Measurements from ENCODE around the gene PCK2.

DNA sequence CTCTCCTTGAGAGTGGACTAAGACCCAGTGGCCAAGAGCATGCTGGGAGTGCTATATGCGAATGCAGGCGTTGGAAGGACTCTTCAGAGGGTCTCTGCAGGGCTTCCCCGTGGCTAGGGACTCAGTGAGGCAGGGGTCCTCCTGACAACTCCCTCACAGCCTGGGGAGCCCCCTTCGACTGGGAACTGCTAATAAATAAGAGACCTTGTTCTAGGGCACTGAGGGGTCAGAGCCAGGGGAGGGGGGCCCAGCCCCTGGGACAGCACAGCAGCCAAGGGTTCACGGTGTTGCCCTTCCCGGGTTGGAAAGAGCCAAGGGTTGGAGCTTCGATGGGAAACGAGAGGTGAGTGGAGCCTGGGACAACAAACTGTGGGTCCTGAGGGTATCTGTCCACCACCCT is 28.7 kb upstream of the PCK2 start:
- TF ChIP-seq, protein P1, sequence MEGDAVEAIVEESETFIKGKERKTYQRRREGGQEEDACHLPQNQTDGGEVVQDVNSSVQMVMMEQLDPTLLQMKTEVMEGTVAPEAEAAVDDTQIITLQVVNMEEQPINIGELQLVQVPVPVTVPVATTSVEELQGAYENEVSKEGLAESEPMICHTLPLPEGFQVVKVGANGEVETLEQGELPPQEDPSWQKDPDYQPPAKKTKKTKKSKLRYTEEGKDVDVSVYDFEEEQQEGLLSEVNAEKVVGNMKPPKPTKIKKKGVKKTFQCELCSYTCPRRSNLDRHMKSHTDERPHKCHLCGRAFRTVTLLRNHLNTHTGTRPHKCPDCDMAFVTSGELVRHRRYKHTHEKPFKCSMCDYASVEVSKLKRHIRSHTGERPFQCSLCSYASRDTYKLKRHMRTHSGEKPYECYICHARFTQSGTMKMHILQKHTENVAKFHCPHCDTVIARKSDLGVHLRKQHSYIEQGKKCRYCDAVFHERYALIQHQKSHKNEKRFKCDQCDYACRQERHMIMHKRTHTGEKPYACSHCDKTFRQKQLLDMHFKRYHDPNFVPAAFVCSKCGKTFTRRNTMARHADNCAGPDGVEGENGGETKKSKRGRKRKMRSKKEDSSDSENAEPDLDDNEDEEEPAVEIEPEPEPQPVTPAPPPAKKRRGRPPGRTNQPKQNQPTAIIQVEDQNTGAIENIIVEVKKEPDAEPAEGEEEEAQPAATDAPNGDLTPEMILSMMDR (IDR thresholded peaks at IDR 0.05; ENCODE audit: extremely low read depth in 1 of 2, insufficient read depth in 1 of 2, low read depth in 1 of 2, low read length in 2 of 2): no peak
- TF ChIP-seq EZH2 (IDR thresholded peaks at IDR 0.05; ENCODE audit: borderline replicate concordance, low read depth, low read length, severe bottlenecking): no peak
- no peak for TF ChIP-seq POLR2A (IDR thresholded peaks at IDR 0.05; ENCODE audit: low read depth, low read length)
- no peak for TF ChIP-seq JUN (IDR thresholded peaks at IDR 0.05; ENCODE audit: borderline replicate concordance, insufficient read depth, insufficient read length, low read depth)
- TF ChIP-seq POLR2AphosphoS5 (IDR thresholded peaks at IDR 0.05; ENCODE audit: insufficient read depth, low read depth, low read length): no peak
- no peak for TF ChIP-seq GATA2 (IDR thresholded peaks at IDR 0.05; ENCODE audit: insufficient read depth, insufficient read length, low read depth, low read length)
- no peak for TF ChIP-seq MYC (IDR thresholded peaks at IDR 0.05; ENCODE audit: low read depth, low read length)
- TF ChIP-seq, protein P2, sequence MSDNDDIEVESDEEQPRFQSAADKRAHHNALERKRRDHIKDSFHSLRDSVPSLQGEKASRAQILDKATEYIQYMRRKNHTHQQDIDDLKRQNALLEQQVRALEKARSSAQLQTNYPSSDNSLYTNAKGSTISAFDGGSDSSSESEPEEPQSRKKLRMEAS (IDR thresholded peaks at IDR 0.05; ENCODE audit: insufficient read depth, insufficient read length): no peak
- no peak for TF ChIP-seq FOS (IDR thresholded peaks at IDR 0.05; ENCODE audit: borderline replicate concordance, insufficient read depth, low read length)
